SK-N-MC (cell line): Measurements from ENCODE around the gene TNNT3.

Source experiments
- DNase-seq: peaks from one replicate; pipeline ENCODE4 v3.0.0-alpha.2; 2011; ENCODE audit warnings: low read depth, low spot score
- H3K27ac ChIP-seq: fragments of 200-600 bp; sonication (generic); 2 replicates; pipeline ENCODE4 v1.5.1; 2016; ENCODE audit warnings: mixed run types
- H3K36me3 ChIP-seq: fragments of 200-600 bp; sonication (generic); 2 replicates; pipeline ENCODE4 v1.6.1; 2017; ENCODE audit warnings: antibody characterized with exemption, low read length, mixed read lengths; ENCODE audit not compliant: insufficient read depth
- H3K4me3 ChIP-seq: fragments of 200-600 bp; sonication (generic); 2 replicates; pipeline ENCODE4 v1.5.1; 2016
- H3K9ac ChIP-seq: fragments of 200-600 bp; sonication (generic); 2 replicates; pipeline ENCODE4 v1.8.0; 2017; ENCODE audit warnings: mixed run types, mixed read lengths; ENCODE audit not compliant: insufficient read length
- H3K9me3 ChIP-seq: fragments of 200-600 bp; sonication (generic); 2 replicates; pipeline ENCODE4 v1.6.1; 2017; ENCODE audit warnings: low read depth, mild to moderate bottlenecking, antibody characterized with exemption, low read length, moderate library complexity, mixed read lengths
- EZH2 ChIP-seq: fragments of 200-600 bp; sonication (generic); IDR thresholded peaks from one replicate; pipeline ENCODE4 v1.6.1; 2017; ENCODE audit warnings: antibody characterized with exemption
- FOXP2 ChIP-seq: optimal IDR thresholded peaks from 2 replicates; pipeline ENCODE3; 2011; ENCODE audit warnings: mild to moderate bottlenecking, moderate library complexity; ENCODE audit not compliant: insufficient read depth; ENCODE audit errors: extremely low read length, control extremely low read depth
- POLR2AphosphoS5 ChIP-seq: IDR thresholded peaks from 2 replicates; pipeline ENCODE4 v1.6.1; 2012; ENCODE audit warnings: mild to moderate bottlenecking, low read depth, low read length, borderline replicate concordance

The TNNT3 gene

DNA sequence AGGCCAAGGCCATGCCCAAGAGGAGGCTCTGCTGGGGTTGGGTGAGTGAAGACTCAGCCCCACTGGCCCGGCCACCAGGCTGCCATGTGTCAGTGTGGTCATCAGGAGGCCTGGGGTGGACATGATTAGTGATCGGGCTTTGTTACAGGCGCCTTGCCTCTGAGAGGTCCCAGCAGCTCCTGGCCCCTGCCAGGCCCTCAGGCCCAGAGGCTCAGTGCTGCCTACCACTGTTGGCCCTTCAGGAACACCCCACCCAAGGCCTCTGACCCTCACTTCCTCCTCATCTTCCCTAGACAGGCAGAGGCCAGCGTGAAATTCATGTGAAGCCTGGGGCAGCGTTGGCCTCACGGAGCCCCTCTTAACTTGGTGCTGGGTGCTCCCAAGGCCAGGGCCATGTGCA, 29.8 kb downstream of the TNNT3 start:
- DNase-seq = no peak
- TF ChIP-seq POLR2AphosphoS5 (no peak), FOXP2 (no peak), EZH2 (no peak)
- Histone ChIP-seq H3K27ac (no peak overlapping the region), H3K9me3 (no peaks in the 10 kb centered on the region), H3K9ac (no peak overlapping the region), H3K36me3 (no peaks in the 10 kb centered on the region), H3K4me3 (no peak overlapping the region)

DNA sequence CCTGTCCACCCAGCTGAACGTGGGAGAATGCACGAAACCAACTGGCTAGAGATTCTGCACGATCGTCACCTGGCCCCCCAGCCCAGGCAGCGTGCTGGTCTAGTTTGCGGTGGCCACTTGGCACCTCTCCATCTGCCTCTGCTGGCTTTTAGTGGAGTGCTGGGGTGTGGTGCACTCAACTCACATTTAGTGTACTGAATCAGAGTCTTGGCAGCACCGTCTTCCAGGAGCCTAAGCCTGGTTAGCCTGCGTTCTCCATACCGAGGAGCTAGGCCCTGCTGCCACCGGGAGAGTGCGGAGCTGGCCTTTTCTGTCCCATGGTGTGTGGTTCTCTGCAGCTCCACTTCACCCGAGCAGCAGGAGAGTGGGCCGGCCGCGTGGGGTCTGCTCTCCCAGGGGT, 30.4 kb downstream of the TNNT3 start:
- no peaks in the 10 kb centered on the region for H3K9me3 ChIP-seq
- DNase-seq = no peak
- no peak overlapping the region for H3K4me3 ChIP-seq
- no peak overlapping the region for H3K27ac ChIP-seq
- no peak for TF ChIP-seq FOXP2
- no peak for TF ChIP-seq EZH2
- no peak for TF ChIP-seq POLR2AphosphoS5
- H3K9ac ChIP-seq = no peak overlapping the region
- no peaks in the 10 kb centered on the region for H3K36me3 ChIP-seq

DNA sequence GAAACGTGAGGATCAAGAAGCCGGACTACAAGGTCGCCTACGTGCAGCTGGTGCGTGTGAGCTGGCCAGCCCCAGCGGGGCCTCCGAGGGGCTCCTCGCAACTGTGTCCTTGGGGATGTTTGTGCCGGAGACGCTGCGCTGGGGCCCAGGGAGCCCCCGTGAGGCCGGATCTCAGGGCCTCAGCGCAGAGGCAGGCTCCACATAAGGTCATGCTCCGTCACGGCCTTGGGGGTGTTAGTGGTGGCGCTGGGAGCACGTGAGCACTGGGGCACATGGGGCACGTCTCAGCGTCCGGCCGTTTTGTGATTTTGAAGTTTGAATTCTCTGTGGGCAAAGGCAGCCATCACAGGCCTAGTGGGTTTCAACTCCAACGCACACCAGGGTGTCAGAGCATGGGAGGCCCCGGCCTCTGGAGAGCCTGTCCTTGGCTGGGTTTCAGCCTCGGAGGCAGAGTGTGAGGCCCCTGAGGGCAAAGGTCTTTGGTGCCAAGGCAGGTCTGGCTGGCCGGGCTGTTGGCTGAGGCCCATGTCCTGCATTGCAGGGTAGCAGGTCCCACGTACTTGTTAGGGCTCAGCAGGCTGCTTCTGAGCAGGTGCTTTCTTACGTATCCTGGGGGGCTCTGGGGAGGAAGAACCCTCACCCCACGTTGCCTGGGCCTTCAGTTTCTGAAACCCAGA, 33.4 kb downstream of the TNNT3 start:
- H3K27ac ChIP-seq = no peak overlapping the region
- no peak overlapping the region for H3K4me3 ChIP-seq
- H3K9ac ChIP-seq = no peak overlapping the region
- H3K9me3 ChIP-seq = no peaks in the 10 kb centered on the region
- H3K36me3 ChIP-seq = no peaks in the 10 kb centered on the region
- no peak for DNase-seq
- TF ChIP-seq POLR2AphosphoS5 = no peak
- TF ChIP-seq FOXP2 = no peak
- no peak for TF ChIP-seq EZH2

DNA sequence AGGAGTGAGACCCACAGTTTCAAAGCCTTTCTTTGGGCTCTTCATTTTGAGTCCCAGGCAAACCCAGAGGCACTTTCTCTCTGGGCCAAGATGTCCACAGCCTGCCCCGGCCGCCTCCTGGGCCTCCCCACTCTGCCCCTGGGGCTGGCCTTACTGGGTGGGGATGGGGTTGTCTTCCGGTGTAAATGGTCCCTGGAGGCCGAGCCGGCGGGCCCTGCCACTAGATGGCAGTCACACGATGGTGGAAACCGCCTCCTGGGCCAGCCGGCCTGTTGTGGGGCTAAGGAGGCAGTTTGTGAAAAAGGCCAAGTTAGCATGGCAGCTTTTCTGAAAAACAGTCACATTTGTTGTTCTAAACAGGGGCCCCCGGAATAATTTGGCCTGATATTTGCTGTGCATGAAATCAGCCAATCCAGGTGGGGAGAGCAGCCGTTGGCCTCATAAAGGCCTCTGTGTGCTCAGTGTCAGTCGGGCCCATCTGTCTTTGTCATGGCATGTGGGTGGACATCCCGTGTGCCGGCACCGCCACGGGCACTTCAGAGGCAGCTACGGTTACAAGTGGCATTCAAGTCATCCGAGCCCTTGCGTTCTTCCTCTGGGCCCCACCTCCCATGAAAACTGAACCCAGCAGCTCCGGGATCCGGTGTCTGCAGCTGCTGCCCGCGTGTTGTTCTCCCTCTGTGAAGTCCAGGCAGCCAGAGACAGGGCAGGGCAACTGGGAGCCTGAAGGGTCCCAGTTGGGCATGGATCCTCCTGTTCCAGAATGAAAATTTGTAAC, 34.2 kb downstream of the TNNT3 start:
- Histone ChIP-seq H3K9ac (no peak overlapping the region), H3K9me3 (no peaks in the 10 kb centered on the region), H3K4me3 (no peak overlapping the region), H3K36me3 (no peaks in the 10 kb centered on the region), H3K27ac (no peak overlapping the region)
- TF ChIP-seq POLR2AphosphoS5 = no peak
- TF ChIP-seq FOXP2 = no peak
- no peak for TF ChIP-seq EZH2
- no peak for DNase-seq

DNA sequence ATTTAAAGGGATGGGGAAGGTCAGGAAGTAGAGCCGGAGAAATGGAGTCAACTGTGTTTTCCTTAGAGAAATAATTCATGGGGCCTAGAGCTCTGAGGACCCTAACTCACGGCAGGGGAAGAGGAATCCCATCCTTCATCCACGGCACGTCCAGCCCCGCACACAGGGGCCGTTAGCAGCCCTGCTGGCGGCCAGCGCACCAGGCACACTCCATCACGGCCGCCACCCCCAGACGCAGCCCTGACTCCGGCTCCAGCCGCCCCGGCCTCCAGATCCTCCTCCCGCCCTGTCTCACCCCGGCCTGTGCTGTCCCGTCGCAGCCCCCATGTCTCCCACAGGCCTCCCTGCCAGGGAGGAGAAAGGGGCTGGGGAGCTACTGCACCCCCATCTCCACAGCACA, 38.9 kb downstream of the TNNT3 start:
- Histone ChIP-seq H3K9ac (no peak overlapping the region), H3K36me3 (no peaks in the 10 kb centered on the region), H3K9me3 (no peaks in the 10 kb centered on the region), H3K27ac (no peak overlapping the region), H3K4me3 (no peak overlapping the region)
- no peak for DNase-seq
- TF ChIP-seq EZH2 = no peak
- TF ChIP-seq FOXP2 = no peak
- no peak for TF ChIP-seq POLR2AphosphoS5

DNA sequence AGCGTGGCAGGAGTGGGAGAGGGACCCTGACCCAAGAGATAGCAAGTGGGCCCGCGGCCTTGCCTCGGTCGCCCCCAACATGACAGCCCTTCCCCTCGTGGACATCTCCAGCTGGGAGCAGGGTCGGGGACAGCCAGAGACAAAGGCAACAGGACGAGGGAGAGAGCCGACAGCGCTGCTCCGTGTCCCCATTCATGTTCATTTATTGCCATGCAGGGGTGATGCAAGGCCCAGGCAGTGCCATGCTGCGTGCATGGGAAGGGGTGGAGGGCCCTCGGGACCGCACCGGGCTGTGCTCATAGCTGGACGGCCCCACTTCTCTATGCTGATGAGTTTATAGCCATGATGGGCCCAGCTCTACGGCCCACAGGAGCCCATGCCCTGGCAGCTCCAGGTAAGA, 40.3 kb downstream of the TNNT3 start:
- TF ChIP-seq EZH2 (no peak), POLR2AphosphoS5 (no peak), FOXP2 (no peak)
- no peak for DNase-seq
- no peak overlapping the region for H3K27ac ChIP-seq
- H3K4me3 ChIP-seq = no peak overlapping the region
- no peaks in the 10 kb centered on the region for H3K36me3 ChIP-seq
- H3K9ac ChIP-seq = no peak overlapping the region
- no peaks in the 10 kb centered on the region for H3K9me3 ChIP-seq

DNA sequence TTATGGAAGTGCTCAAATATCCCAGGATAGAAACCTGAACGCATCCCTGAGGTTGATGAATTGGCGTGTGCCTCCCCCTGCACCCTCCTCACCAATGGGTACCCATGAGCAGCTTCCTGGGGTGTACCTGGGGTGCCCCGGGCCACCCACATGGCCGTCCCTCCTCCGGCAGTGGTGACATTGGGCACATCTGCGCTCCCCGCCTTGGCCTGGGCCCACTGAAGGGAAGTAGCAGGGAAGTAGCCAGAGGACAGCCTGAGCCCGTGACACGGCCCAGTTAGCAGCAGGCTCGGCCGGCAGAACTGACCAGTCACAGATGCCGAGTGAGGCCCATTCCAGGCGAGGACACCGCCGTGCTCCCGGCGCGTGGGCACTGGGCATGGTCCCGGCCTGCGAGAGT, 44.4 kb downstream of the TNNT3 start:
- Histone ChIP-seq H3K36me3 (no peaks in the 10 kb centered on the region), H3K27ac (no peak overlapping the region), H3K9ac (no peak overlapping the region), H3K4me3 (no peak overlapping the region), H3K9me3 (no peaks in the 10 kb centered on the region)
- TF ChIP-seq POLR2AphosphoS5 (no peak), FOXP2 (no peak), EZH2 (no peak)
- DNase-seq = no peak

DNA sequence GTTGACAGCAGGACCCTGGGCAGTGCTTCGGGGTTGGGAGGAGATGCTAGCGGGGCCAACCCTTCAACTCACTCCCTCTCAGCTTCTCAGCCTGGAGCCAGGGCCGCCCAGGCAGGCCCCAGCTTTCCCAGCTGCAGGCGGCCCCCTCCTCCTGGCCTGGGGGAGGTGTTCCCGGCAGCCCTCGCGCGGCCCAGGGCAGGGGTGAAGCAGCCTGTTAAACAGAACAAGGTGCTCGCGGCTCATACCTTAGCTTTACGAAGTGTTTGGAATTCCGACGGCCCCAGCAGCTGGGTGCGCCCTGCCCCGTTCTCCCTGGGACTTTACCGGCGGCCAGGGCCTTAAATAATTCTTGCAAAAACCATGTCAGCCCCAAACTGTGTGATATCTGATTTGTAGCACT, 44.8 kb downstream of the TNNT3 start:
- no peaks in the 10 kb centered on the region for H3K36me3 ChIP-seq
- TF ChIP-seq POLR2AphosphoS5 = no peak
- no peak for TF ChIP-seq FOXP2
- TF ChIP-seq EZH2 = no peak
- H3K9ac ChIP-seq = no peak overlapping the region
- H3K9me3 ChIP-seq = no peaks in the 10 kb centered on the region
- no peak overlapping the region for H3K4me3 ChIP-seq
- H3K27ac ChIP-seq = no peak overlapping the region
- DNase-seq = no peak

DNA sequence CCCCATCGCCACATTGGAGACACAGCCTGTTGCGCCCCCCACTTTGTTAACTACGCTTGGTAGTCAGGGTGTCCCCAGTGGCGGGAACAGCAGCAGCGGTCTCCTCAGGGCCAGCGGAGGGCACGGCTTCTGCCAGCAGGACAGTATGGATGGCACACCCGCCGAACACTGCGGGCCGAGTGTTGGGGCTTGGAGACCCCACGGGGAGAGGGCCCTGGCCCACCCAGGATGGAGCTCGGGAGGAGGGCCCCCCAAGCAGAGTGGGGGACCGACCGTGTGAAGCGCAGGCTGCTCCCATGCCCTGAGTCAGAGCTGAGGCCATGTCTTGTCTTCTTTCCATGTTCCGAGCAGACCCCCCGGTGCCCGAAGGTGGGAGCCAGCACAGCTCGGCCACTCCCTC, 45.5 kb downstream of the TNNT3 start:
- no peak for DNase-seq
- Histone ChIP-seq H3K9ac (no peak overlapping the region), H3K27ac (no peak overlapping the region), H3K9me3 (no peaks in the 10 kb centered on the region), H3K4me3 (no peak overlapping the region), H3K36me3 (no peaks in the 10 kb centered on the region)
- TF ChIP-seq POLR2AphosphoS5 = no peak
- TF ChIP-seq EZH2 = no peak
- no peak for TF ChIP-seq FOXP2
